H1 (cell line): Measurements from ENCODE around the gene C2CD3. TPM values are rescaled to one million over a fixed set of nuclear protein-coding genes. Genes with fewer than 3 reads are reported as not detected.

Experiments used
- CTCF ChIA-PET: fragments of 300-600 bp; sonication (Branson Sonifier 250); formaldehyde crosslinking; loops from one replicate; lab custom pipeline; 2021; ENCODE audit not compliant: partially characterized antibody; lab: Charles Lee
- POLR2A ChIA-PET: fragments of 300-600 bp; sonication (Branson Sonifier 250); formaldehyde crosslinking; loops from one replicate; lab custom pipeline; 2021; ENCODE audit warnings: inconsistent platforms; ENCODE audit not compliant: partially characterized antibody; lab: Charles Lee
- DNase-seq, 2 experiments: peaks; one replicate each; pipeline versions ENCODE4 v3.0.0 to v3.0.0-alpha.2; 2010 to 2022; ENCODE audit warnings: low spot score in 2 of 2, low read depth in 1 of 2, mixed read lengths in 1 of 2
- FAIRE-seq: peaks from 2 replicates; lab custom pipeline; 2011; peaks lifted over from hg19 to GRCh38; lab: Jason Lieb, UNC
- H2AFZ ChIP-seq: 2 replicates; pipeline ENCODE4 v1.8.1; 2012; ENCODE audit warnings: low read length, inconsistent platforms
- H2AK5ac ChIP-seq: 2 replicates; pipeline ENCODE4 v1.6.1; 2013; ENCODE audit warnings: low read depth, low read length
- H2BK120ac ChIP-seq: replicated peaks from 2 replicates; pipeline ENCODE3; 2013; ENCODE audit warnings: low read depth, low read length, inconsistent platforms
- H2BK12ac ChIP-seq: 2 replicates; pipeline ENCODE4 v1.6.1; 2013; ENCODE audit warnings: low read depth, low read length
- H2BK15ac ChIP-seq: 2 replicates; pipeline ENCODE4 v1.6.1; 2013; ENCODE audit warnings: low read length
- H2BK20ac ChIP-seq: 2 replicates; pipeline ENCODE4 v1.6.1; 2013; ENCODE audit warnings: low read length
- H2BK5ac ChIP-seq: 2 replicates; pipeline ENCODE4 v1.6.1; 2013; ENCODE audit warnings: low read depth, low read length
- H3K14ac ChIP-seq: 2 replicates; pipeline ENCODE4 v1.6.1; 2013; ENCODE audit warnings: inconsistent platforms; ENCODE audit not compliant: insufficient read length
- H3K18ac ChIP-seq: 2 replicates; pipeline ENCODE4 v1.6.1; 2013; ENCODE audit warnings: low read length; ENCODE audit errors: extremely low read depth
- H3K23ac ChIP-seq: 2 replicates; pipeline ENCODE4 v1.6.1; 2013; ENCODE audit warnings: inconsistent platforms; ENCODE audit not compliant: insufficient read length
- H3K23me2 ChIP-seq: 2 replicates; pipeline ENCODE4 v1.6.1; 2013; ENCODE audit warnings: low read depth, low read length
- H3K27ac ChIP-seq: 2 replicates; pipeline ENCODE4 v1.6.1; 2011; ENCODE audit warnings: low read depth, low read length, inconsistent platforms
- H3K27me3 ChIP-seq, 4 experiments: replicated peaks in 1 of 4; 1 replicate in 1 of 4; 2 replicates in 3 of 4; pipeline versions ENCODE4 v1.6.1 to v1.8.1; 2011 to 2013; ENCODE audit warnings: low read length in 3 of 4, mild to moderate bottlenecking in 3 of 4, inconsistent platforms in 2 of 4, mixed read lengths in 2 of 4, moderate library complexity in 1 of 4; ENCODE audit not compliant: control insufficient read depth in 3 of 4, insufficient read depth in 3 of 4; ENCODE audit errors: extremely low read depth in 1 of 4
- H3K36me3 ChIP-seq, 4 experiments: 2 replicates each; pipeline versions ENCODE4 v1.6.1 to v1.8.1; 2011 to 2013; ENCODE audit warnings: mild to moderate bottlenecking in 4 of 4, low read length in 3 of 4, moderate library complexity in 2 of 4, control low read depth in 1 of 4, inconsistent platforms in 1 of 4; ENCODE audit not compliant: insufficient read depth in 4 of 4, control insufficient read depth in 2 of 4
- H3K4ac ChIP-seq: replicated peaks from 2 replicates; pipeline ENCODE3; 2013; ENCODE audit warnings: low read length, low read depth, mixed read lengths, inconsistent platforms; ENCODE audit not compliant: insufficient read length
- H3K4me1 ChIP-seq, 4 experiments: replicated peaks in 1 of 4; 1 replicate in 1 of 4; 2 replicates in 3 of 4; pipeline versions ENCODE4 v1.6.1 to v1.8.1; 2011 to 2013; ENCODE audit warnings: low read length in 3 of 4, inconsistent platforms in 2 of 4, mixed read lengths in 1 of 4; ENCODE audit not compliant: insufficient read depth in 4 of 4, control insufficient read depth in 3 of 4
- H3K4me2 ChIP-seq, 2 experiments: 2 replicates each; pipeline versions ENCODE4 v1.6.1 to v1.8.1; 2011 to 2013; ENCODE audit warnings: low read depth in 2 of 2, low read length in 2 of 2, control low read depth in 1 of 2, inconsistent platforms in 1 of 2, mild to moderate bottlenecking in 1 of 2; ENCODE audit not compliant: insufficient read depth in 1 of 2
- H3K4me3 ChIP-seq, 4 experiments: fragments of 200-600, 300-600 bp in 1 of 4; sonication (generic), shearing (Covaris generic), sonication (Bioruptor Twin) in 1 of 4; 2 replicates each; pipeline versions ENCODE4 v1.5.1 to v1.8.1; 2011 to 2016; ENCODE audit warnings: low read length in 4 of 4, low read depth in 3 of 4, control low read depth in 2 of 4, inconsistent platforms in 2 of 4, mild to moderate bottlenecking in 2 of 4, mixed read lengths in 1 of 4, moderate library complexity in 1 of 4; ENCODE audit not compliant: insufficient read depth in 2 of 4; ENCODE audit errors: extremely low read depth in 1 of 4
- H3K56ac ChIP-seq: replicated peaks from 2 replicates; pipeline ENCODE3; 2013; ENCODE audit warnings: low read depth, mild to moderate bottlenecking, mixed read lengths, low read length, inconsistent platforms; ENCODE audit not compliant: insufficient read length
- H3K79me1 ChIP-seq: 2 replicates; pipeline ENCODE4 v1.6.1; 2013; ENCODE audit warnings: low read depth, low read length, control low read depth
- H3K79me2 ChIP-seq, 2 experiments: 2 replicates each; pipeline versions ENCODE4 v1.6.1 to v1.8.1; 2012 to 2013; ENCODE audit warnings: low read length in 2 of 2, mild to moderate bottlenecking in 2 of 2, inconsistent platforms in 1 of 2; ENCODE audit not compliant: insufficient read depth in 2 of 2, control insufficient read depth in 1 of 2
- H3K9ac ChIP-seq, 4 experiments: replicated peaks in 1 of 4; 1 replicate in 1 of 4; 2 replicates in 3 of 4; pipeline versions ENCODE4 v1.6.1 to v1.8.1; 2011 to 2013; ENCODE audit warnings: low read depth in 3 of 4, low read length in 3 of 4, control low read depth in 2 of 4, mild to moderate bottlenecking in 2 of 4, moderate library complexity in 2 of 4, inconsistent platforms in 1 of 4; ENCODE audit errors: extremely low read depth in 1 of 4
- H3K9me3 ChIP-seq, 2 experiments: 2 replicates each; pipeline versions ENCODE4 v1.6.1 to v1.8.1; 2012 to 2013; ENCODE audit warnings: mild to moderate bottlenecking in 2 of 2, moderate library complexity in 2 of 2, control low read depth in 1 of 2, inconsistent platforms in 1 of 2, low read depth in 1 of 2, low read length in 1 of 2, mixed read lengths in 1 of 2; ENCODE audit not compliant: insufficient read depth in 2 of 2
- H4K20me1 ChIP-seq, 2 experiments: replicated peaks in 1 of 2; 2 replicates each; pipeline versions ENCODE3 to v1.8.1; 2011 to 2013; ENCODE audit warnings: inconsistent platforms in 2 of 2, low read length in 2 of 2, mild to moderate bottlenecking in 1 of 2; ENCODE audit not compliant: insufficient read depth in 2 of 2, control insufficient read depth in 1 of 2
- H4K5ac ChIP-seq: 2 replicates; pipeline ENCODE4 v1.6.1; 2013; ENCODE audit warnings: low read length, low read depth, mixed read lengths, inconsistent platforms; ENCODE audit not compliant: insufficient read length
- H4K8ac ChIP-seq: 2 replicates; pipeline ENCODE4 v1.8.0; 2013; ENCODE audit warnings: mild to moderate bottlenecking, moderate library complexity, low read length, inconsistent platforms; ENCODE audit not compliant: insufficient read depth; ENCODE audit errors: extremely low read depth
- H4K91ac ChIP-seq: replicated peaks from 2 replicates; pipeline ENCODE3; 2013; ENCODE audit warnings: low read length, mixed read lengths, inconsistent platforms; ENCODE audit not compliant: insufficient read length
- BACH1 ChIP-seq: IDR thresholded peaks from 2 replicates; pipeline ENCODE4 v1.6.1; 2012; ENCODE audit warnings: low read length, improper control_type of control experiment
- NRF1 ChIP-seq: IDR thresholded peaks from 2 replicates; pipeline ENCODE4 v1.6.1; 2011; ENCODE audit warnings: mild to moderate bottlenecking, low read depth, low read length, improper control_type of control experiment
- RXRA ChIP-seq: IDR thresholded peaks from 2 replicates; pipeline ENCODE4 v1.6.1; 2011; ENCODE audit warnings: low read depth, mild to moderate bottlenecking, low read length, moderate library complexity; ENCODE audit not compliant: insufficient read depth
- SIRT6 ChIP-seq: IDR thresholded peaks from one replicate; pipeline ENCODE4 v1.7.1; 2012; ENCODE audit warnings: low read length, inconsistent platforms
- TAF7 ChIP-seq: optimal IDR thresholded peaks from 2 replicates; pipeline ENCODE3; 2011; ENCODE audit warnings: low read depth, mild to moderate bottlenecking, inconsistent platforms, low read length, moderate library complexity, borderline replicate concordance
- TEAD4 ChIP-seq: IDR thresholded peaks from 2 replicates; pipeline ENCODE4 v1.6.1; 2012; ENCODE audit warnings: low read depth, low read length, inconsistent platforms, mixed read lengths
- WGBS, 2 experiments: shearing (Covaris generic) in 1 of 2; methylation state at CpG; one replicate each; pipeline versions ENCODE4 v1.1.6 to v1.1.7; 2013 to 2015; ENCODE audit warnings: low lambda C conversion rate in 2 of 2, mixed read lengths in 2 of 2, inconsistent platforms in 1 of 2, low coverage in 1 of 2, missing lambda C conversion rate in 1 of 2; ENCODE audit not compliant: insufficient replicate concordance in 2 of 2, insufficient coverage in 1 of 2, insufficient read length in 1 of 2; ENCODE audit errors: extremely low coverage in 1 of 2, missing lambda C conversion rate in 1 of 2; 5-methylcytosine and 5-hydroxymethylcytosine counted together
- polyA plus RNA-seq, 7 experiments: library from polyadenylated mRNA; depleted of rRNA in 3 of 7; stranded (reverse) in 5 of 7; unstranded in 2 of 7; fragments of >200 nt in 5 of 7; fragments of 200-250 nt in 2 of 7; gene quantifications; 1 replicate in 5 of 7; 2 replicates in 1 of 7; 4 replicates in 1 of 7; pipeline versions ENCODE4 v1.2.1 to v1.2.3, GENCODE V29; 2011 to 2013; ENCODE audit warnings: missing spikeins in 2 of 7, mixed read lengths in 2 of 7
- total RNA-seq: library from RNA; stranded (reverse); fragmentation: NEBNext Ultra II Directional; extraction: Animal tissue kit (Norgen Biotek cat#: 25700); gene quantifications from 2 replicates; pipeline ENCODE4 v1.2.1, GENCODE V29; 2021

The C2CD3 gene
- total and polyA plus RNA-seq, 2 of the 8 experiments (the other 6 are each of a cell fraction or from before 2014, with no cell fraction given), result 11.0 to 29.1 TPM

DNA sequence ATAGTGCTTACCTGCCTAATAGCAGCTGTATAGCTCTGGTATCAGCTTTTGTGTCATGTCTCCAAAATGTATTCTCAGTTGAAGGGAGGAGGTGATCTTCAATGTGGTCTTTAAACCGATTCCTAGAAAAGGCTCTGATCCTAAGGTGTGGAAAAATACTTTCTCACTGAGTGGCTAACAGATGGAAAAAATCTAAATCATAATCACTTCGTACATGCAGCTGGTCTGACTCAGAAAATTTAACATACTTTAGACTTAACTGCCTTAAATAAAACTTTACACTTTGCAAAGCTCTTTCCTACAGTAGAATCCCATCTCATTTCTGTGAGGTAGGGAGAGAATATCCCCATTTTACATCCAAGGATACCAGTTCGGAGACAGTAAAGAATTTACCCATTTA, 38.0 kb downstream of the C2CD3 start:
- Histone ChIP-seq H3K56ac (no peak overlapping the region), H3K79me1 (no peaks in the 10 kb centered on the region), H3K79me2 (no peaks in the 10 kb centered on the region), H2BK20ac (no peak overlapping the region), H3K9ac (no peak overlapping the region), H3K18ac (no peak overlapping the region), H4K8ac (no peak overlapping the region), H3K4ac (no peak overlapping the region), H2BK12ac (no peak overlapping the region), H2AFZ (no peak overlapping the region), H2BK5ac (no peak overlapping the region), H3K23me2 (no peaks in the 10 kb centered on the region), H3K4me2 (no peak overlapping the region), H3K14ac (no peak overlapping the region), H3K27me3 (no peaks in the 10 kb centered on the region), H3K36me3 (peaks cover 0 to 41% (median 20%) of the 10 kb centered on the region in 4 experiments; a peak in 5 of 8 replicates), H3K23ac (no peak overlapping the region), H4K5ac (no peak overlapping the region), H2AK5ac (no peak overlapping the region), H2BK120ac (no peak overlapping the region), H4K91ac (no peak overlapping the region), H3K4me1 (no peaks in the 10 kb centered on the region; a peak in 1 of 7 replicates), H3K4me3 (no peak overlapping the region), H3K27ac (no peak overlapping the region), H3K9me3 (peaks cover 0 to 9% of the 10 kb centered on the region in 2 experiments; a peak in 1 of 4 replicates), H4K20me1 (no peaks in the 10 kb centered on the region), H2BK15ac (no peak overlapping the region)
- WGBS, 2 experiments, result 88% methylated on average over 3 of the region's 3 CpGs; no CpG with 5 or more reads in 1 of the 2 experiments
- POLR2A ChIA-PET, result no interaction called here
- CTCF ChIA-PET, result no interaction called here
- no peak for TF ChIP-seq NRF1
- TF ChIP-seq TAF7, result no peak
- TF ChIP-seq RXRA, result no peak
- no peak for TF ChIP-seq BACH1
- no peak for TF ChIP-seq TEAD4
- TF ChIP-seq SIRT6, result no peak
- no peak for DNase-seq
- no peak for FAIRE-seq
